ENCODE results near the gene PDK3.

PDK3 gene

GRCh38 chrX:24487571-24487970, 22.5 kb downstream of the PDK3 start:
- H3K4me3 ChIP-seq = no peak overlapping the region
- H3K27ac ChIP-seq = no peak overlapping the region
- no peak for TF ChIP-seq CTCF (IDR thresholded peaks at IDR 0.05)
- no peak for DNase-seq (ENCODE audit: low spot score)

DNA sequence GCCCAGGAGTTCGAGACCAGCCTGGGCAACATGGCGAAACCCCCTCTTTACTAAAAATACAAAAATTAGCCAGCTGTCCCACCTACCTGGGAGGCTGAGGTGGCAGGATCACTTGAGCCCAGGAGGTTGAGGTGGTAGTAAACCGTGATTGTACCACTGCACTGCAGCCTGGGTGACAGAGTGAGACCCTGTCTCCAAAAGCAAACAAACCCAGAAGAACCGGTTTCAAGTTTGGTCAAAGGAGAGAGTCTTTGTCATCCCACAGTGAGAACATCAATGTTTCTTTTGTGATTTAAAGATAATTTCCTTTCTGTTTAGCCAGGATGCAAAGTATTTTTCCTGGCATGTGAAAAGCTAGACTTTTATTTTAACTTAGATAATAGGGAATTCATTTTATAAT, 26.7 kb downstream of the PDK3 start:
- DNase-seq (ENCODE audit: low spot score) = no peak
- TF ChIP-seq CTCF (IDR thresholded peaks at IDR 0.05) = no peak
- peak overlapping the region in 1 of 2 donors; percentile 29 for H3K27ac ChIP-seq
- H3K4me3 ChIP-seq = no peak overlapping the region

DNA sequence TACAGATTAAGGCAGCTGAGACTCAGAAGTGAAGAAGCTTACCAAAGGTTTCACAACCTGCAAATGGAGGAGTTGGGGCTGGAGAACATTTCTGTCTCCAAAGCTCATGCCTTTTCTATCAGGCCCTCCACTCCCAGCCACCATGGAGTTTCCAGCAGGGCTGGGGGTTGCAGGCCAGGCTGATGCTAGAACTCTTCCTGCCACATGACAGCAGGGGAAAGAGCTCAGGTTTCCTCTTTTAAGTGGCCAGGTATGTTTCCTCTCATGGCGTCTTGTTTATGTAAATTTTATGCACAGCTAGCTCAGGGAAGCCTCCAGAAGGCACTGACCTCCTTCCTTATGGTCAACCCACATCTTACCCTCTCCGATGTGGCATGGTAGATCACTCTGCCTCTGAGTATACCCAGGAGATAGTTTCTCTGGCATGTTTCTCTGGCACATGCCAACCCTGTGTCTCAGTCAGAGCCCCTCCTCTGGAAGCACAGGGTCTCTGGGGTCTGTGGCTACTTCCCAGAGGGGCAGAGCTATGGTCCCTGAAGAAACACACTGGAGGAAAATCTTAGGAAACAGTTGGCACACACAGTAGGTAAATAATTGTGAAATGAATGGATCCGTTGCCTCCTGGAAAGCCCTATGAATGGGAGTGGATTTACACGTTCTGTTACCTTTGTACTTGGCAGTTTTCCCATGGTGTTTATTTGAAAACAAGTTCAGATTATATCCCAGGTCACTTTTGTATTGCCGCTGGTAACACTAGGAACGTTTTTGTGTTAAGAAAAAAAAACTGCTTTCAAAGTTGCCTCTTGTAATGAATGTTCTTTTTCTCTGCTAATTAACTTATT, 28.9 kb downstream of the PDK3 start:
- peak overlapping the region; percentile 36 to 74 for H3K27ac ChIP-seq
- peak overlapping the region; percentile 39 for H3K4me3 ChIP-seq
- no peak for TF ChIP-seq CTCF (IDR thresholded peaks at IDR 0.05)
- no peak for DNase-seq (ENCODE audit: low spot score)

DNA sequence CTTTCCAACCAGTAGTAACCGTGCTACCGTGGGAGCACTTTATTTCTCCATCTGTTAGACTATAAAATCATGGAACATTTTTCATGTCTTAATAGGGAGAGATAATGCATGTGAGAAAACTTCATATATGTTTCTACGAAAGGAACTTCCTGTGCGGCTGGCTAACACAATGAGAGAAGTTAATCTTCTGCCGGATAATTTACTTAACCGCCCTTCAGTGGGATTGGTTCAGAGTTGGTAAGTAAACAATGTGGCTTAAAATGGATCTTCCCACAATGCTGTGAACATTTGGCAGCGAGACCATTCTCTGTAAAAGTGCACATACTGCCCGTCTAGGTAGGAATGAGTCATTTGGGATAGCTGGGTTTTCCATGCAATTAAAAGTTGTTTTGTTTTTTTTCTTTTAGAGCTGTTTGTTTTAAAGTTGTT, 29.6 kb downstream of the PDK3 start:
- TF ChIP-seq CTCF (IDR thresholded peaks at IDR 0.05) = no peak
- no peak for DNase-seq (ENCODE audit: low spot score)
- Histone ChIP-seq H3K4me3 (peak overlapping the region; percentile 39), H3K27ac (peak overlapping the region; percentile 36 to 74)

- peak overlapping the region; percentile 39 for H3K4me3 ChIP-seq
- no peak for DNase-seq (ENCODE audit: low spot score)
- H3K27ac ChIP-seq = peak overlapping the region in 1 of 2 donors; percentile 74
- no peak for TF ChIP-seq CTCF (IDR thresholded peaks at IDR 0.05)
These were observed 30.6 kb downstream of the PDK3 start for GRCh38 chrX:24495700-24496099.

DNA sequence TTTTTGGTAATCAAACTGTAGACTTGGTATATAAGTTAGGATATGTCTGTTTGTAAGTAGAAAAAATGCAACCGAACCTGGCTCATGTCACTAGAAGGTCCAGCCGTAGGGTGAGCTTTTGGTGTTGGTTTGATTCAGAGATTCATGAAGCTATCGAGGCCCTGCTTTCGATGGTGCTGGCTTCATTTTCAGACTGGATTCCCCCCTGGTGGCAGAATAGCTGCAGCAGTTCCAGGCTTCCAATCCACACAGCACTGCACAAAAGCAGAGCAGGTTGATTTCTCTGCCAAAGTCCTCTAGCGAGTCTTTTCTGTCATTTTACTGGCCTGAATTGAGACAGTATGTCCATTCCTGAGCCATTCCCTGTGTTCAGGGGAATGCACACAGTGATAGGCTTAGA, 33.1 kb downstream of the PDK3 start:
- no peak for DNase-seq (ENCODE audit: low spot score)
- H3K27ac ChIP-seq = peak overlapping the region in 1 of 2 donors; percentile 21
- peak; percentile 22 for TF ChIP-seq CTCF (IDR thresholded peaks at IDR 0.05)
- no peak overlapping the region for H3K4me3 ChIP-seq

DNA sequence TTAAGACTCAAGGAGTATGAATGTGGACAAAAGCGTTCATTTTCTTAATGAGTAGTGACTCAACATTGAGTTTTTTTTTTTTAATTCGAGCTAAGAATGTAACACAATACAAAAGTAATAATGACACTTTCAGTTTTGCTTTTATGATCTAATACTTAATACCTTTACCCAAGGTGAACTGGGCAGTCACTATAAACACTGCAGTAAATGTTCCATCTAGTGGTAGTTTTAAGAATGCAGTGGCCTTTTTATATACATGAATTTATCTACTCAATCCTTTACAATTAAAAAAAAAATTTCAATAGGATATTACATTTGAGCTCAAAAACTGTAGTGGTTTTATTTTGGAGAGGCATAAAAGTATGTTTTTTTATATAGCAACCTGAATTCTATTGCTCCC, 33.9 kb downstream of the PDK3 start:
- TF ChIP-seq CTCF (IDR thresholded peaks at IDR 0.05) = peak; percentile 29
- Histone ChIP-seq H3K4me3 (no peak overlapping the region), H3K27ac (no peak overlapping the region)
- DNase-seq (ENCODE audit: low spot score) = no peak

Measured in coronary artery (tissue), 2 donors.